Measurements from ENCODE around the gene PTPN13. TPM values are rescaled to one million over a fixed set of nuclear protein-coding genes. Genes with fewer than 3 reads are reported as not detected.

The PTPN13 gene
- total RNA-seq, 1 donor from 2014 or later = 66.3 TPM

DNA sequence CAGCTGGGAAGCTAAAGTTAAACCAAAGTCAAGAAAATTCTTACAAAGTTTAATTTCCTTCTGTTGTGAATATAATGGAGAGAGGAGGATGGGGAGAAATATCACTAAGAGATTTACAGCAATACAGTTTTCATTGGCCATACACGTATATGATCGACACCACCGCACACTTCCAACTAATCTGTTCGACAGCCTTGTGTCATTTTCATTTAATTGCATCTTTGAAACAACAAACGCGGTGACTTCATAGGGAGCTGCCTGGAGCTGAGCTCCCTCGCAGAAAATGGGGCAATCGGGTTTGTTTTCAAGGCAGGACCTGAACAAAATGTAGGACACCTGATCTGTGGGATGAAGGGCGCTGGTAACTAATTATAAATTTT lies 1.3 kb downstream of the PTPN13 start:
- Histone ChIP-seq H3K36me3 (no peaks in the 10 kb centered on the region), H3K4me1 (peaks cover 51% of the 10 kb centered on the region), H3K4me3 (peak overlapping the region; percentile 65 to 92), H3K27me3 (no peaks in the 10 kb centered on the region), H3K9me3 (no peaks in the 10 kb centered on the region), H3K27ac (peak overlapping the region; percentile 98)
- intact Hi-C loops (cut with DNase I) = loop anchor here (10.0 kb wide), 2 partner anchors 299 to 629 kb away; partner anchors contain the start of genes C4orf36 and KLHL8
- TF ChIP-seq POLR2A (IDR thresholded peaks at IDR 0.05) (no peak), POLR2AphosphoS5 (IDR thresholded peaks at IDR 0.05; ENCODE audit: insufficient read depth in 1 of 2, low read depth in 1 of 2) (no peak)
- TF ChIP-seq, protein P1, sequence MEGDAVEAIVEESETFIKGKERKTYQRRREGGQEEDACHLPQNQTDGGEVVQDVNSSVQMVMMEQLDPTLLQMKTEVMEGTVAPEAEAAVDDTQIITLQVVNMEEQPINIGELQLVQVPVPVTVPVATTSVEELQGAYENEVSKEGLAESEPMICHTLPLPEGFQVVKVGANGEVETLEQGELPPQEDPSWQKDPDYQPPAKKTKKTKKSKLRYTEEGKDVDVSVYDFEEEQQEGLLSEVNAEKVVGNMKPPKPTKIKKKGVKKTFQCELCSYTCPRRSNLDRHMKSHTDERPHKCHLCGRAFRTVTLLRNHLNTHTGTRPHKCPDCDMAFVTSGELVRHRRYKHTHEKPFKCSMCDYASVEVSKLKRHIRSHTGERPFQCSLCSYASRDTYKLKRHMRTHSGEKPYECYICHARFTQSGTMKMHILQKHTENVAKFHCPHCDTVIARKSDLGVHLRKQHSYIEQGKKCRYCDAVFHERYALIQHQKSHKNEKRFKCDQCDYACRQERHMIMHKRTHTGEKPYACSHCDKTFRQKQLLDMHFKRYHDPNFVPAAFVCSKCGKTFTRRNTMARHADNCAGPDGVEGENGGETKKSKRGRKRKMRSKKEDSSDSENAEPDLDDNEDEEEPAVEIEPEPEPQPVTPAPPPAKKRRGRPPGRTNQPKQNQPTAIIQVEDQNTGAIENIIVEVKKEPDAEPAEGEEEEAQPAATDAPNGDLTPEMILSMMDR (IDR thresholded peaks at IDR 0.05) = no peak
- no peak for DNase-seq (ENCODE audit: extremely low spot score in 2 of 2)

DNA sequence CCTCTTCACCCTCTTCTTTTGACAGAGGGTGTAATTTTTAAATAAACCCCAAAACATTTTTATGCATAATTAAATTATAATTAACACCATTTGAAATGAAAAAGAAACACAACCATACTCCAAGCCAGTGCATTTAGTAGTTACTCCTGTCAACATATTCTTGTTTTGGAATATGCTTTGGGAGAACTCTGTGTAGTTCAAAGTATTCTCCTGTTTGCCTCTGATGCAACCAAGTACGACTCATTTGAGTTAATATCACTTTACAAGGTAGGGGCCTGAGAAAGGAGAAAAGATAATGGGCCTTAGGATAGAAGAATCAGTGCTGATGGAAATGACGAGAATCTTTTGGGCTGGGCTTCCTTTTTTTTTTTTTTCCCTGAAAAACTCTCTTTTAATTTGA lies 2.7 kb downstream of the PTPN13 start:
- intact Hi-C loops (cut with DNase I) = loop anchor here (10.0 kb wide), 2 partner anchors 298 to 628 kb away; partner anchors contain the start of genes C4orf36 and KLHL8
- DNase-seq (ENCODE audit: extremely low spot score in 2 of 2) = no peak
- H3K4me3 ChIP-seq = peak overlapping the region in 1 of 2 donors; percentile 92
- H3K27ac ChIP-seq = peak overlapping the region; percentile 98
- H3K9me3 ChIP-seq = no peaks in the 10 kb centered on the region
- no peaks in the 10 kb centered on the region for H3K36me3 ChIP-seq
- no peak for TF ChIP-seq POLR2A (IDR thresholded peaks at IDR 0.05)
- TF ChIP-seq, protein P1 (IDR thresholded peaks at IDR 0.05) = no peak
- no peak for TF ChIP-seq POLR2AphosphoS5 (IDR thresholded peaks at IDR 0.05; ENCODE audit: insufficient read depth in 1 of 2, low read depth in 1 of 2)
- H3K4me1 ChIP-seq = peaks cover 63% of the 10 kb centered on the region
- no peaks in the 10 kb centered on the region for H3K27me3 ChIP-seq

DNA sequence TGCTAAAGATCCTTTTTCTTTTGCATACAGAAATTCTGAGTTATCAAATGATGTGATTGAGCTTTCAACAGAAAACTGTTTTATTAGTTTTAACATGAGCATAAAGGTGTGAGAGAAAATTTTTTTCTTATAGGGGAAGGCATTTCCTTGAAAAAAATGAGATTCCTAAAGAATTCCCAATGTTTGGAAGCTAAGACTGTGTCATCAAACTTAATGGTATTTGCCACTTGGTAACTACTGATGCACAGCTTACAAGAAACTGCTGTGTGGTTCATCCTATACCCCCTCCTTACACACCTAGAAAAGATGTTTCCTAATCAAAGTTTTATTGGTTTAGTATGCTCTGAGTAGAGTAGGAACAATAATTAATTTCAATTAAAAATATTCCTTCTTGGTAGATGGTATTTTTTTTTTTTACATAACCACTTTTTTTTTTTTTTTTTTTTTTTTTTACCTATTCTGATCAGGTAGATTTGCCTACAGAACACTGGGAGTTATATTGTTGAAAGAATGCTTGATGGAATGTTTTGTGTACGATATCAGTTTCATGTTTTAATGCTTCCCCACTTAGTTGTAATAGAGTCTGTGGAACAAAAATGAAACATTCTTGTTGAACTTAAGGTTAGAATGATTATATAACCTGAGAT lies 6.0 kb downstream of the PTPN13 start:
- Histone ChIP-seq H3K27ac (no peak overlapping the region), H3K4me1 (peaks cover 63% of the 10 kb centered on the region), H3K36me3 (no peaks in the 10 kb centered on the region), H3K9me3 (no peaks in the 10 kb centered on the region), H3K4me3 (no peak overlapping the region), H3K27me3 (no peaks in the 10 kb centered on the region)
- intact Hi-C loops (cut with DNase I) = no loop called here
- DNase-seq (ENCODE audit: extremely low spot score in 2 of 2) = no peak
- TF ChIP-seq, protein P1 (IDR thresholded peaks at IDR 0.05) = no peak
- no peak for TF ChIP-seq POLR2A (IDR thresholded peaks at IDR 0.05)
- TF ChIP-seq POLR2AphosphoS5 (IDR thresholded peaks at IDR 0.05; ENCODE audit: insufficient read depth in 1 of 2, low read depth in 1 of 2) = no peak

DNA sequence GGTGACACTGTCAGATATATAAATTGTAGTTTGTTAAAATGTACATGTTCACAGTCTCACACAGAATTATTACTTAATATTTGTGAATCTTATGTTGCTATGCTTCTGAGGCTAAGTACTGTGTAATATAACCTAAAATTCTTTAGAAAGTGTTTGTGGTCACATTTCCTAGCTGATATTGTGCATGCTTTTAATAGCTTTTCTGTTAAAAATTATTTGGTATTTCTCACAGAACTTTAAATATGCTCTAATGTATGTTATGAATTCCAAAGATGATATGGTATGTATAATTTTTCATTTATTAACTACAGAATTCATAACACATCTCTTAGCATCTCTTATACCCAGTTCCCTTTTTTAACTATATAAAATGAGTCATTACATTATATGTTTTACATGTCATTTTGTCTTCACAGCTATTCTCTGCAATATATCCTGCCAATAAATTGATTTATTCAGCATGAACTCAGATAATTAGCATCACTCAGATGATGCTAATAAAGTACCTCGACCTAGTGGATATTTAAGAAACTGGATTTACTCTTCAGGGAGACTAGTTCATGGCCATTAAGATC lies 9.3 kb downstream of the PTPN13 start:
- Histone ChIP-seq H3K27me3 (no peaks in the 10 kb centered on the region), H3K9me3 (no peaks in the 10 kb centered on the region), H3K4me3 (no peak overlapping the region), H3K36me3 (no peaks in the 10 kb centered on the region), H3K4me1 (peaks cover 65% of the 10 kb centered on the region), H3K27ac (no peak overlapping the region)
- TF ChIP-seq POLR2AphosphoS5 (IDR thresholded peaks at IDR 0.05; ENCODE audit: insufficient read depth in 1 of 2, low read depth in 1 of 2) = no peak
- TF ChIP-seq POLR2A (IDR thresholded peaks at IDR 0.05) = no peak
- TF ChIP-seq, protein P1 (IDR thresholded peaks at IDR 0.05) = no peak
- no peak for DNase-seq (ENCODE audit: extremely low spot score in 2 of 2)
- intact Hi-C loops (cut with DNase I) = no loop called here

- H3K4me1 ChIP-seq = peaks cover 40% of the 10 kb centered on the region
Measured at GRCh38 chr4:86606809-86607208, 12.7 kb downstream of the PTPN13 start.

More at GRCh38 chr4:86606809-86607208, 12.7 kb downstream of the PTPN13 start:
- TF ChIP-seq, protein P1 (IDR thresholded peaks at IDR 0.05) = no peak
- TF ChIP-seq POLR2AphosphoS5 (IDR thresholded peaks at IDR 0.05; ENCODE audit: insufficient read depth in 1 of 2, low read depth in 1 of 2) (no peak), POLR2A (IDR thresholded peaks at IDR 0.05) (no peak)
- Histone ChIP-seq H3K9me3 (no peaks in the 10 kb centered on the region), H3K27ac (no peak overlapping the region), H3K4me3 (no peak overlapping the region), H3K36me3 (no peaks in the 10 kb centered on the region), H3K27me3 (no peaks in the 10 kb centered on the region)
- intact Hi-C loops (cut with DNase I) = no loop called here
- DNase-seq (ENCODE audit: extremely low spot score in 2 of 2) = no peak
